Coronary artery (tissue), 2 donors: ENCODE results near the gene GATD1.

Experiments
- DNase-seq: peaks from one replicate; pipeline ENCODE4 v3.0.0-alpha.2; 2017; ENCODE audit warnings: low spot score
- H3K27ac ChIP-seq, 2 donors: fragments of 200-600 bp; sonication (generic); one replicate each; pipeline ENCODE4 v1.5.1; 2016 to 2019
- H3K4me3 ChIP-seq: fragments of 200-600 bp; sonication (generic); 2 replicates; pipeline ENCODE4 v1.5.1; 2016; ENCODE audit warnings: mild to moderate bottlenecking, moderate library complexity
- CTCF ChIP-seq: fragments of 200-600 bp; sonication (generic); IDR thresholded peaks from one replicate; pipeline ENCODE4 v1.5.1; 2019; ENCODE audit warnings: antibody characterized with exemption

The GATD1 gene

GRCh38 chr11:789943-790342, 12.7 kb upstream of the GATD1 start, which contains the start of gene CEND1:
Gene CEND1, minus strand, starts transcription at chr11:790090. Its CDS starts 1,514 bp downstream, at chr11:788576.
- no peak for TF ChIP-seq CTCF
- no peak within 1 kb of the TSS for H3K27ac ChIP-seq
- DNase-seq: no peak
- peak within 1 kb of the TSS; percentile 32 for H3K4me3 ChIP-seq

- Histone ChIP-seq H3K4me3 (peak overlapping the region; percentile 32), H3K27ac (no peak overlapping the region)
- no peak for TF ChIP-seq CTCF
- no peak for DNase-seq
These were observed 12.0 kb upstream of the GATD1 start for GRCh38 chr11:788953-789940.

- Histone ChIP-seq H3K27ac (no peak overlapping the region), H3K4me3 (no peak overlapping the region)
- no peak for DNase-seq
- TF ChIP-seq CTCF: no peak
These were observed 10.8 kb upstream of the GATD1 start for GRCh38 chr11:788009-788640.

GRCh38 chr11:787084-787675, 9.9 kb upstream of the GATD1 start:
- TF ChIP-seq CTCF: no peak
- no peak for DNase-seq
- Histone ChIP-seq H3K27ac (no peak overlapping the region), H3K4me3 (no peak overlapping the region)

GRCh38 chr11:786235-787083, 9.2 kb upstream of the GATD1 start:
- no peak for DNase-seq
- TF ChIP-seq CTCF: no peak
- H3K4me3 ChIP-seq: no peak overlapping the region
- H3K27ac ChIP-seq: no peak overlapping the region

GRCh38 chr11:783581-784015, 6.3 kb upstream of the GATD1 start:
- TF ChIP-seq CTCF: peak; percentile 49
- no peak for DNase-seq
- Histone ChIP-seq H3K4me3 (peak overlapping the region; percentile 30), H3K27ac (peak overlapping the region in 1 of 2 donors; percentile 26)
